Testis (tissue), 2 donors: Measurements from ENCODE around the gene DDX51.

Experiments used
- POLR2A ChIP-seq: fragments of 450-650 bp; IDR thresholded peaks from one replicate; pipeline ENCODE4 v1.6.1; 2017; ENCODE audit warnings: antibody characterized with exemption, mild to moderate bottlenecking, moderate library complexity
- TF ChIP-seq, protein P1 (sequence below), 3 experiments: fragments of 450-650 bp in 2 of 3; fragments of 200-600 bp in 1 of 3; sonication (generic) in 1 of 3; IDR thresholded peaks; one replicate each; pipeline ENCODE4 v1.5.1; 2016 to 2019; ENCODE audit warnings: antibody characterized with exemption in 3 of 3, mild to moderate bottlenecking in 2 of 3, moderate library complexity in 1 of 3

GRCh38 chr12:132152411-132152821 lies 8.3 kb upstream of the DDX51 start:
- TF ChIP-seq, protein P1, sequence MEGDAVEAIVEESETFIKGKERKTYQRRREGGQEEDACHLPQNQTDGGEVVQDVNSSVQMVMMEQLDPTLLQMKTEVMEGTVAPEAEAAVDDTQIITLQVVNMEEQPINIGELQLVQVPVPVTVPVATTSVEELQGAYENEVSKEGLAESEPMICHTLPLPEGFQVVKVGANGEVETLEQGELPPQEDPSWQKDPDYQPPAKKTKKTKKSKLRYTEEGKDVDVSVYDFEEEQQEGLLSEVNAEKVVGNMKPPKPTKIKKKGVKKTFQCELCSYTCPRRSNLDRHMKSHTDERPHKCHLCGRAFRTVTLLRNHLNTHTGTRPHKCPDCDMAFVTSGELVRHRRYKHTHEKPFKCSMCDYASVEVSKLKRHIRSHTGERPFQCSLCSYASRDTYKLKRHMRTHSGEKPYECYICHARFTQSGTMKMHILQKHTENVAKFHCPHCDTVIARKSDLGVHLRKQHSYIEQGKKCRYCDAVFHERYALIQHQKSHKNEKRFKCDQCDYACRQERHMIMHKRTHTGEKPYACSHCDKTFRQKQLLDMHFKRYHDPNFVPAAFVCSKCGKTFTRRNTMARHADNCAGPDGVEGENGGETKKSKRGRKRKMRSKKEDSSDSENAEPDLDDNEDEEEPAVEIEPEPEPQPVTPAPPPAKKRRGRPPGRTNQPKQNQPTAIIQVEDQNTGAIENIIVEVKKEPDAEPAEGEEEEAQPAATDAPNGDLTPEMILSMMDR (IDR thresholded peaks at IDR 0.05): no peak
- TF ChIP-seq POLR2A: no peak
